Activated effector memory CD4-positive, alpha-beta T cell treated with anti-CD3 and anti-CD28 coated beads, Interleukin-2, amount 50 U/mL, for 16 hours (primary cell): ENCODE results near the gene PRKCQ.

Source experiments
- DNase-seq: peaks from one replicate; pipeline ENCODE4 v3.0.0-alpha.2; 2020

Gene PRKCQ

GRCh38 chr10:6516929-6517284, 63.2 kb downstream of the PRKCQ start:
- DNase-seq: no peak

- DNase-seq: no peak
These were observed 63.7 kb downstream of the PRKCQ start for GRCh38 chr10:6516281-6516928.

- no peak for DNase-seq
These were observed 65.0 kb downstream of the PRKCQ start for GRCh38 chr10:6514844-6515780.

- no peak for DNase-seq
These were observed 65.9 kb downstream of the PRKCQ start for GRCh38 chr10:6514180-6514579.

GRCh38 chr10:6513476-6513875, 66.6 kb downstream of the PRKCQ start:
- no peak for DNase-seq

GRCh38 chr10:6512182-6512581, 67.9 kb downstream of the PRKCQ start:
- no peak for DNase-seq

DNA sequence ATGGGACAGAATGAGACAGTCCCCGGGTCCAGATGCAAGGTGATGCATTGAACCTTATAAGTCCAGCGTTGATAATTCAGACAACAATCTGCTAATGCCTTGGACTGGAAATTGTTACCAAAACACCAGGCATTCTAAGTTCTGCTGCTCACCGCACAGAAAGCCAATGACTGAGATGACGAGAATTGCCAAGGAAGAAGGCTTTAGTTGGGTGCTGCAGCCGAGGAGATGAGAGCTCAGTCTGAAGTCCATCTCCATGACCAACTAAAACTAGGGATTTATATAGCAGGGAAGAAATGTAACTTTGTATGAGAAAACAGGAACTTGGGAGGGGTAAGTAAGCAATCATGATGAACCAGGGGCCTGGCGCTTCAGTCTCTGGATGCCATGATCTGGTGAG, 68.7 kb downstream of the PRKCQ start:
- DNase-seq: no peak

- no peak for DNase-seq
These were observed 72.8 kb downstream of the PRKCQ start for GRCh38 chr10:6507311-6507710.

GRCh38 chr10:6505300-6505699, 74.8 kb downstream of the PRKCQ start:
- no peak for DNase-seq

- no peak for DNase-seq
These were observed 75.8 kb downstream of the PRKCQ start for GRCh38 chr10:6504296-6504695.

DNA sequence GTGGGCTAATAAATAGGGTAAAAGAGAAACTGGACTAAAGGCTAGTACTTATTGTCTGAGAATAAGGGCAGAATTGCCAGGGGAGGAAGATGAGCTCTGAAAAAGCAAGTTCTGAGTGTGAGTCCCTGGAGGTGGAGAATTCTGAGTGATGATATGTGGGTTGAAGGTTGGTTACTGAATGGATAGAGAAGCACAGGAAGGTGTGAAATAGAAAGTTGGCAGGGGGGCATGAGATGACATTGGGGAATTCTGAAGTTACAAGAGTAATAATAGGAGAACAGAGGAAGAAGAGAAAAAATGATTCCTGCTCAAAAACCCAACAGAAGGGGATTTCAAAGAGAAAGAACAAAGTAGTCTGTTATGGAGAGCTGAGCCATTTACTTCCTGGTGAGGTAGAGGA, 76.9 kb downstream of the PRKCQ start:
- DNase-seq: no peak

- DNase-seq: no peak
These were observed 78.1 kb downstream of the PRKCQ start for GRCh38 chr10:6501931-6502330.

- DNase-seq: no peak
These were observed 80.1 kb downstream of the PRKCQ start for GRCh38 chr10:6499974-6500373.

- peak; percentile 69 for DNase-seq
These were observed 81.3 kb downstream of the PRKCQ start for GRCh38 chr10:6498771-6499170.

DNA sequence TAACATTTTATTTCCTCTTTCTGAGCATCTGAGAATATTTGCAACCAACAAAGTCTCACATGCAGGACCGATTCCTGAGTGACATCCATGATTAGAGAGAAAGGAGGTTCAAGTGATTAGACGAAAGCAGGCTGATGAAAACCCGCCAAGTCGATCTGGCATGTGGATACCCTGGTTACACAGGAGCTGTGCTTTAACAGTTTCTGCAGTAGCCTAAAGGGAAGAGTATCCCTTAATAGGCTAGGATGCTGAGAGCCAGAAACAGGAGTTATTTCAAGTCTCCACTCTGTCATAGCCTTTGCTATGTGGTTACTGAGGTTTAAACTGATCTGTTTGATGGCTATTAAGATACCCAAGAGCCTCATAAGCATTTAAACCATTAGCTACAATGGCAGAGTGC, 82.5 kb downstream of the PRKCQ start:
- no peak for DNase-seq

DNA sequence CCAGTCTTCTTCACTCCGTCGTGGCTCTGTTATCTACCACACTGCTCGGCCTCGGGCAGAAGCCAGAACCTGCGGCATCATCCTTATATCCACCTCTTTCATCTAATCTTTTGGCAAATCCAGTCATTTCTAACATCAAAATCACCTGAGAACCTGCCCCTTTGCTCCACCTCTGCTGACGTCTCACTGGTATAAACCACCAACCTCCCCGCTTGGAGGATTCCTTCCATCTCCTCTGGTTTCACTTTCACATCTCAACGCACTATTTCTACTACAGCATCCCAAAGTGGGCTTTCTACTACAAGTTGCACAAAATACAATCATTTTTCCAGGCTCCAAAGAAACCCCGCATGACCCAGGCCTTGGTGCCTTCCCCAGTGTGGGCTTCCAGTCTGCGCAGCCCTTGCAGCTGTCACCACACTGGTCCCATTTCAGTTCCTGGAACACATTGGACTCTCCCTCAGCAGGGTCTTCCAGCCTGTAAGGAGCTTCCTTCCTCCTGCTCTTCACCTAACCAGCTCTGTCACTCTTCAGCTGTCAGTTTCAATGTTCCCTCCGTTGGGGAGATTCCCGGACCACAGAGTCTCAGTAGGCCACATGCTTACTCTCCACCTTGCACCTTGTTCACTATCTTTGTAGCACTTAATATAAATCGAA, 85.0 kb downstream of the PRKCQ start:
- DNase-seq: peak; percentile 79

DNA sequence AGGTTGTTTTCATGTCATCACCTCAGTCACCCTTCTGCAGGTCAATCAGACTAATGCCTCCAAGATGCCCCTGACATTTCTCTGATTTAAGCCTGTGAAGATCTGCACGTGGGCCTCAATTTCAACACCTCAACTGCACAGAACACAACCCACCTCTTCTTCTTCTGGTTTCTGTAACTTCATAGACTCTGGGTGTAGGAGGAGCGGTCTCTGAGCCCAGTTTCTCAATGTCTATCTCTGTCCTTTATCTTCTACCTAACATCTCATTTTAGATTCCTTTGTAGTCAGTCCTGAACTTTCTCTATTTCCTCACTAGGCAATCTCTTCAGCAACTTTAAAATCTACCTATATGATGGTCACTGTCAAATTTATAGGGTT, 85.6 kb downstream of the PRKCQ start:
- DNase-seq: no peak

DNA sequence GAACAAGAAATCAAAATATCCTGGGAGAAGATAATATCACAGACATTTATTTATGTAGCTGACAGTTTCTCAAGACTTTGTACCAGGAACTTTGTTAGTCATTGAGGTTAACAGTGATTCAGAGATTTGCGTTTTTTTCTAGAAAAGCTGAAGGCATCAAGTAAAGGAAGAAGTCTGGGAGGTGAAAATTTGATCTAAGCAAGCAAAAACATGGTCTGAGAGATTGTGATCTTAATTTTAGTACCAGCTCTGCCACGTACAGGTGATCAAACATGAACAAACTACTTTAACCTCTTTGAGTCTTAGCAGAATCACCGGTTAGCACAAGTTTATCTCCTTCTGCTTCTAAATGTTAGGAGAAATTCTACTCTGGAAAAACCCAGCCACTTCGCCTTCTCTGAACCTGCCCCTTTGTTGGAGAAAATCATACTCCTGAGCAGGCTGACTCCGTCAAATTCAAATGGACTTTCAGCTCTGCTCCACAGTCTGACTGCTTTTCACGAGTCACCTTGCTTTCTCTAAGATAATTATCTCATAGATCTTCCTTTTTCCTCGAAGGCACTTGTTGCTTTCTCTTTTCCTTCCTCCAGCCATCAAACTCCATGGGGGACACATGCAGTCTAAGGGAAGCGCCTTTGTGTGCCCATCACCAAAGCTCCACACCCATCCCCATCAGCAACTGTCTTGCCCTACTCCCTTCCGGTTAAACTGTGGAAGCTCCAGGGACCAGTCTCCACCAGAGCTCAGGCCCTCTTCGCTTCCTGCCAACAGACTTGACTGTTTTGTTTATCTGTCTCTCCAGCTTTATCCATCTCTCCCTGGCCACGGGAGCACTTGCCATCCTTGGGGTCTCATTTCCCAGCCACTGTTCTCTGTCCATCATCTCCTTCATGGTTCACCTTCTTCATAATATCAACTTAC, 86.3 kb downstream of the PRKCQ start:
- DNase-seq: no peak

DNA sequence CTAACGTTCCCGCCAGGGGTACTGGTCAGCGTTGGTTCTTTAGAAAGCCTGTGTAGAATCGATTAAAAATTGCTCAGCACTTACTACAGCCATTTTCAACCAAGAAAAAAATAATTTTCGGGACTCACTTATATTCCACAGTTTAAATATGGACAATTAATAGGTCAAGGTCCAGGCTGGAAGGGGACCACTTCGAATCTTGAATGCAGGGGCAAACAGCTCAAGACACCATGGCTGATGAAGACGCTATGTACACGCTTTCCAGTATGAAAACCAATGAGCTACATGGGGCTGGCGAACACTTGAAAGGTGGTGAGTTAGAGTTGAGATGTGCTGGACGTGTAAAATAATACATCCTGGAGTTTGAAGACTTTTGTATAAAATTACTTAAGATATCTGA, 87.2 kb downstream of the PRKCQ start:
- DNase-seq: no peak

- no peak for DNase-seq
These were observed 88.1 kb downstream of the PRKCQ start for GRCh38 chr10:6491841-6492609.

- no peak for DNase-seq
These were observed 89.5 kb downstream of the PRKCQ start for GRCh38 chr10:6490614-6491013.

DNA sequence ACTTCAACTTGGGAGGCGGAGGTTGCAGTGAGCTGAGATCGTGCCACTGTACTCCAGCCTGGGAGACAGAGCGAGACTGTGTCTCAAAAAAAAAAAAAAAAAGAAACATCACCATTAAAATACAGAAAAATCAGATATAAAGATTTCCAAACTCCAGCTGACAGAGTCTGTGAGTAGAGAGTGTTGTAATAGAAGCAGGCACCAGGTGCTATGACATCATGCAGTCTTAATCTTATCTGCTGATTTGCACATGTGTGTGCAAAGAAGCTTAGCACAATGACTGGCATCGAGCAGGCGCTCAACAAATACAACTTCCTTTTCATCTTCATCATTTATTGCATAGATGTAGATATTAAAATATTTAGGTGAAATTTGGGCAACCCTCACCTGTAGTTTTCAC, 92.2 kb downstream of the PRKCQ start:
- DNase-seq: no peak
